Neural cell (in vitro differentiated cells): ENCODE data around the gene C9orf43.

Source experiments
- SMC3 ChIP-seq: fragments of 450-650 bp; conservative IDR thresholded peaks from 2 replicates; pipeline ENCODE4 v1.6.1; 2014; ENCODE audit warnings: antibody characterized with exemption, mild to moderate bottlenecking, moderate library complexity; ENCODE audit not compliant: poor library complexity
- TF ChIP-seq, protein P1 (sequence below): IDR thresholded peaks from 2 replicates; pipeline ENCODE4 v1.6.1; 2012; ENCODE audit warnings: borderline replicate concordance

DNA sequence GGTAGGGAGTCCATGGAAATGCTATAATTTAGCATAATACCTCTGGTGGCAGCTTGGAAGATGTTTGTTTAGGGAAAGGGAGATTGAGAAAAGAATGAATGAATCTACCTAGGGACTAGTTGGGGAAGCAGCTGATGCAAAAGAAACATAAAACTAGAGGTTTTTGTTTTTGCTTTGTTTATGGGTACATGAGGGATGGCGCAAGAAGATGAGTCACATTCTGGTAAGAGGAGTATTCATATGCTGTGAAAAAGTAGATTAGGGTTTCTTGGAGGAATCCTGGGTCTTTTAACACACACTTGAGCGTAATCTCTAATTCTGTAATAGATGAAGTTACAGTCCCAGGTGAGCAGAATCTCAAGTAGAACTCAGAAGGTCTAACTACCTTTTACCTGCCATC is 17.1 kb downstream of the C9orf43 start:
- TF ChIP-seq, protein P1, sequence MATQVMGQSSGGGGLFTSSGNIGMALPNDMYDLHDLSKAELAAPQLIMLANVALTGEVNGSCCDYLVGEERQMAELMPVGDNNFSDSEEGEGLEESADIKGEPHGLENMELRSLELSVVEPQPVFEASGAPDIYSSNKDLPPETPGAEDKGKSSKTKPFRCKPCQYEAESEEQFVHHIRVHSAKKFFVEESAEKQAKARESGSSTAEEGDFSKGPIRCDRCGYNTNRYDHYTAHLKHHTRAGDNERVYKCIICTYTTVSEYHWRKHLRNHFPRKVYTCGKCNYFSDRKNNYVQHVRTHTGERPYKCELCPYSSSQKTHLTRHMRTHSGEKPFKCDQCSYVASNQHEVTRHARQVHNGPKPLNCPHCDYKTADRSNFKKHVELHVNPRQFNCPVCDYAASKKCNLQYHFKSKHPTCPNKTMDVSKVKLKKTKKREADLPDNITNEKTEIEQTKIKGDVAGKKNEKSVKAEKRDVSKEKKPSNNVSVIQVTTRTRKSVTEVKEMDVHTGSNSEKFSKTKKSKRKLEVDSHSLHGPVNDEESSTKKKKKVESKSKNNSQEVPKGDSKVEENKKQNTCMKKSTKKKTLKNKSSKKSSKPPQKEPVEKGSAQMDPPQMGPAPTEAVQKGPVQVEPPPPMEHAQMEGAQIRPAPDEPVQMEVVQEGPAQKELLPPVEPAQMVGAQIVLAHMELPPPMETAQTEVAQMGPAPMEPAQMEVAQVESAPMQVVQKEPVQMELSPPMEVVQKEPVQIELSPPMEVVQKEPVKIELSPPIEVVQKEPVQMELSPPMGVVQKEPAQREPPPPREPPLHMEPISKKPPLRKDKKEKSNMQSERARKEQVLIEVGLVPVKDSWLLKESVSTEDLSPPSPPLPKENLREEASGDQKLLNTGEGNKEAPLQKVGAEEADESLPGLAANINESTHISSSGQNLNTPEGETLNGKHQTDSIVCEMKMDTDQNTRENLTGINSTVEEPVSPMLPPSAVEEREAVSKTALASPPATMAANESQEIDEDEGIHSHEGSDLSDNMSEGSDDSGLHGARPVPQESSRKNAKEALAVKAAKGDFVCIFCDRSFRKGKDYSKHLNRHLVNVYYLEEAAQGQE = no peak
- no peak for TF ChIP-seq SMC3
